Sigmoid colon (tissue), 7 donors: ENCODE results near the gene TSEN54. TPM values are rescaled to one million over a fixed set of nuclear protein-coding genes. Genes with fewer than 3 reads are reported as not detected.
A peak's percentile ranks its signal among the peaks of the same experiment; 100 is the strongest.

Experiments
- DNase-seq: peaks from one replicate; pipeline ENCODE4 v3.0.0-alpha.2; 2019
- H3K27ac ChIP-seq, 4 donors: fragments of 200-600 bp; sonication (generic); one replicate each; pipeline ENCODE4 v1.5.1; 2016 to 2019; ENCODE audit warnings: mild to moderate bottlenecking in 1 of 4
- H3K27me3 ChIP-seq, 3 donors: fragments of 200-600 bp; sonication (generic); one replicate each; pipeline ENCODE4 v1.5.1; 2019; ENCODE audit warnings: mild to moderate bottlenecking in 1 of 3
- H3K36me3 ChIP-seq, 4 donors: fragments of 200-600 bp; sonication (generic); one replicate each; pipeline ENCODE4 v1.5.1; 2016 to 2019
- H3K4me1 ChIP-seq, 4 donors: fragments of 200-600 bp; sonication (generic); one replicate each; pipeline ENCODE4 v1.5.1; 2017 to 2019
- H3K4me3 ChIP-seq, 4 donors: fragments of 200-600 bp; sonication (generic); one replicate each; pipeline ENCODE4 v1.5.1; 2017 to 2019; ENCODE audit warnings: mild to moderate bottlenecking in 2 of 4, moderate library complexity in 1 of 4
- H3K9me3 ChIP-seq, 4 donors: fragments of 200-600 bp in 3 of 4; sonication (generic) in 3 of 4; one replicate each; pipeline versions ENCODE4 v1.5.1 to v1.6.1; 2013 to 2019
- CTCF ChIP-seq, 4 experiments: fragments of 450-650 bp in 3 of 4; fragments of 200-600 bp in 1 of 4; IDR thresholded peaks; one replicate each; pipeline ENCODE4 v1.5.1; 2016 to 2019; ENCODE audit warnings: antibody characterized with exemption in 4 of 4, mild to moderate bottlenecking in 3 of 4, moderate library complexity in 2 of 4
- EP300 ChIP-seq, 4 donors: sonication (generic); formaldehyde crosslinking; IDR thresholded peaks; one replicate each; pipeline ENCODE4 v1.6.1; 2017; ENCODE audit warnings: antibody characterized with exemption in 4 of 4
- POLR2A ChIP-seq, 2 donors: fragments of 450-650 bp; IDR thresholded peaks; one replicate each; pipeline ENCODE4 v1.6.1; 2016; ENCODE audit warnings: antibody characterized with exemption in 2 of 2, mild to moderate bottlenecking in 2 of 2, moderate library complexity in 2 of 2
- POLR2AphosphoS5 ChIP-seq, 4 donors: sonication (generic); formaldehyde crosslinking; IDR thresholded peaks; one replicate each; pipeline ENCODE4 v1.6.1; 2017; ENCODE audit warnings: antibody characterized with exemption in 4 of 4
- WGBS, 2 donors: extraction: QIAGEN DNeasy Blood & Tissue Kit; methylation state at CpG; one replicate each; pipeline ENCODE4 v1.1.7; 2013; 5-methylcytosine and 5-hydroxymethylcytosine counted together
- intact Hi-C: fragments of 100-400 bp; cut with DNase I; formaldehyde crosslinking; loops from one replicate; pipeline ENCODE4 v1.15.1; 2023
- polyA plus RNA-seq, 3 donors: library from polyadenylated mRNA; stranded (reverse); fragments of 200-250 nt; gene quantifications; one replicate each; pipeline ENCODE4 v1.2.3, GENCODE V29; 2013
- total RNA-seq, 4 donors: library from RNA; depleted of rRNA; stranded (reverse); fragments of >200 nt; gene quantifications; one replicate each; pipeline ENCODE4 v1.1.0, GENCODE V29; 2016
- donor health status: healthy with polysubstance abuse.
- donor health status: Bipolar disorder and iron deficiency.
- donor health status: healthy.

The TSEN54 gene
- total and polyA plus RNA-seq, 7 donors = 11.1 to 43.7 (median 25.3) TPM

- no peak for DNase-seq
- intact Hi-C loops = no loop called here
- Histone ChIP-seq H3K4me3 (no peak overlapping the region), H3K27me3 (no peaks in the 10 kb centered on the region), H3K36me3 (no peaks in the 10 kb centered on the region), H3K27ac (no peak overlapping the region), H3K4me1 (peaks cover 0 to 13% (median 11%) of the 10 kb centered on the region in 4 donors), H3K9me3 (no peaks in the 10 kb centered on the region)
- TF ChIP-seq POLR2AphosphoS5 (IDR thresholded peaks at IDR 0.05) = no peak
- TF ChIP-seq EP300 (IDR thresholded peaks at IDR 0.05) = no peak
- no peak for TF ChIP-seq CTCF (IDR thresholded peaks at IDR 0.05)
- TF ChIP-seq POLR2A (IDR thresholded peaks at IDR 0.05) = no peak
- 25 to 68% methylated on average over 5 of the region's 5 CpGs for WGBS, 2 donors
These were observed 32.5 kb downstream of the TSEN54 start for GRCh38 chr17:75548813-75549212.

- no peaks in the 10 kb centered on the region for H3K9me3 ChIP-seq
- DNase-seq = no peak
- H3K27ac ChIP-seq = peak overlapping the region in 1 of 4 donors; percentile 19
- H3K27me3 ChIP-seq = no peaks in the 10 kb centered on the region
- H3K36me3 ChIP-seq = no peaks in the 10 kb centered on the region
- intact Hi-C loops = no loop called here
- peaks cover 0 to 13% (median 11%) of the 10 kb centered on the region in 4 donors for H3K4me1 ChIP-seq
- no peak overlapping the region for H3K4me3 ChIP-seq
- WGBS, 2 donors = 13 to 64% methylated on average over 22 of the region's 22 CpGs
- TF ChIP-seq POLR2A (IDR thresholded peaks at IDR 0.05) (peak in 1 of 2 donors; percentile 49), CTCF (IDR thresholded peaks at IDR 0.05) (no peak)
These were observed 33.2 kb downstream of the TSEN54 start for GRCh38 chr17:75549246-75550138.

GRCh38 chr17:75550139-75550465, 33.8 kb downstream of the TSEN54 start:
- Histone ChIP-seq H3K27ac (peak overlapping the region in 1 of 4 donors; percentile 19), H3K36me3 (no peaks in the 10 kb centered on the region), H3K27me3 (no peaks in the 10 kb centered on the region), H3K4me1 (peaks cover 0 to 13% (median 11%) of the 10 kb centered on the region in 4 donors), H3K9me3 (no peaks in the 10 kb centered on the region), H3K4me3 (no peak overlapping the region)
- WGBS, 2 donors = 25 to 68% methylated on average over 4 of the region's 4 CpGs
- no peak for TF ChIP-seq POLR2A (IDR thresholded peaks at IDR 0.05)
- TF ChIP-seq POLR2AphosphoS5 (IDR thresholded peaks at IDR 0.05) = no peak
- TF ChIP-seq CTCF (IDR thresholded peaks at IDR 0.05) = no peak
- no peak for TF ChIP-seq EP300 (IDR thresholded peaks at IDR 0.05)
- intact Hi-C loops = no loop called here
- no peak for DNase-seq

- Histone ChIP-seq H3K9me3 (no peaks in the 10 kb centered on the region), H3K4me1 (peaks cover 0 to 13% (median 11%) of the 10 kb centered on the region in 4 donors), H3K27ac (no peak overlapping the region), H3K36me3 (no peaks in the 10 kb centered on the region), H3K4me3 (no peak overlapping the region), H3K27me3 (no peaks in the 10 kb centered on the region)
- TF ChIP-seq CTCF (IDR thresholded peaks at IDR 0.05) (no peak), POLR2A (IDR thresholded peaks at IDR 0.05) (no peak), EP300 (IDR thresholded peaks at IDR 0.05) (no peak), POLR2AphosphoS5 (IDR thresholded peaks at IDR 0.05) (no peak)
- DNase-seq = no peak
- intact Hi-C loops = no loop called here
- WGBS, 2 donors = 80 to 88% methylated on average over 7 of the region's 7 CpGs
These were observed 34.9 kb downstream of the TSEN54 start for GRCh38 chr17:75551266-75551665.
